Esophagus (tissue), 2 donors: ENCODE measurements around the gene PLCB1. TPM values are rescaled to one million over a fixed set of nuclear protein-coding genes. Genes with fewer than 3 reads are reported as not detected.

ENCODE experiments used
- H3K27ac ChIP-seq, 2 donors: one replicate each; pipeline ENCODE4 v1.5.1; 2013; ENCODE audit warnings: low read depth in 2 of 2, mild to moderate bottlenecking in 2 of 2, inconsistent platforms in 1 of 2, low read length in 1 of 2, moderate library complexity in 1 of 2
- H3K27me3 ChIP-seq, 2 donors: one replicate each; pipeline ENCODE4 v1.6.1; 2013; ENCODE audit warnings: low read length in 2 of 2, control low read depth in 1 of 2, mild to moderate bottlenecking in 1 of 2; ENCODE audit not compliant: insufficient read depth in 2 of 2, control insufficient read depth in 1 of 2
- H3K36me3 ChIP-seq, 2 donors: one replicate each; pipeline ENCODE4 v1.6.1; 2013; ENCODE audit warnings: low read length in 1 of 2; ENCODE audit not compliant: control insufficient read depth in 2 of 2, insufficient read depth in 2 of 2
- H3K4me1 ChIP-seq, 2 donors: one replicate each; pipeline ENCODE4 v1.6.1; 2013; ENCODE audit warnings: low read length in 1 of 2; ENCODE audit not compliant: control insufficient read depth in 2 of 2, insufficient read depth in 2 of 2
- H3K4me3 ChIP-seq, 2 donors: one replicate each; pipeline ENCODE4 v1.5.1; 2013; ENCODE audit warnings: low read length in 2 of 2, mild to moderate bottlenecking in 2 of 2, low read depth in 1 of 2, moderate library complexity in 1 of 2
- H3K9me3 ChIP-seq, 2 donors: one replicate each; pipeline ENCODE4 v1.6.1; 2013; ENCODE audit warnings: mild to moderate bottlenecking in 2 of 2, low read depth in 1 of 2, low read length in 1 of 2, moderate library complexity in 1 of 2; ENCODE audit not compliant: control insufficient read depth in 2 of 2, insufficient read depth in 1 of 2
- WGBS, 2 donors: extraction: QIAGEN DNeasy Blood & Tissue Kit; methylation state at CpG; one replicate each; pipeline ENCODE4 v1.1.7; 2013; 5-methylcytosine and 5-hydroxymethylcytosine counted together
- polyA plus RNA-seq, 2 donors: library from polyadenylated mRNA; stranded (reverse); fragments of 200-250 nt; gene quantifications; one replicate each; pipeline ENCODE4 v1.2.3, GENCODE V29; 2013
- donor health status: healthy with polysubstance abuse.
- donor health status: Bipolar disorder and iron deficiency.

Gene PLCB1
- polyA plus RNA-seq, 2 donors: 1.7 to 3.0 TPM

- 94 to 97% methylated on average over 3 of the region's 3 CpGs for WGBS, 2 donors
Observed at GRCh38 chr20:8168785-8169288, 36.8 kb downstream of the PLCB1 start.

GRCh38 chr20:8170921-8171320 is 38.9 kb downstream of the PLCB1 start:
- H3K27me3 ChIP-seq: no peaks in the 10 kb centered on the region
- 82 to 83% methylated on average over 1 of the region's 1 CpG for WGBS, 2 donors
- no peak overlapping the region for H3K27ac ChIP-seq
- H3K36me3 ChIP-seq: no peaks in the 10 kb centered on the region
- H3K4me3 ChIP-seq: no peak overlapping the region
- H3K4me1 ChIP-seq: no peaks in the 10 kb centered on the region
- H3K9me3 ChIP-seq: no peaks in the 10 kb centered on the region

More at GRCh38 chr20:8168785-8169288, 36.8 kb downstream of the PLCB1 start:
- H3K27ac ChIP-seq: no peak overlapping the region
- no peaks in the 10 kb centered on the region for H3K36me3 ChIP-seq
- no peaks in the 10 kb centered on the region for H3K9me3 ChIP-seq
- no peaks in the 10 kb centered on the region for H3K27me3 ChIP-seq
- H3K4me1 ChIP-seq: no peaks in the 10 kb centered on the region
- no peak overlapping the region for H3K4me3 ChIP-seq

GRCh38 chr20:8172191-8172590 is 40.1 kb downstream of the PLCB1 start:
- no peaks in the 10 kb centered on the region for H3K36me3 ChIP-seq
- H3K9me3 ChIP-seq: no peaks in the 10 kb centered on the region
- H3K27me3 ChIP-seq: no peaks in the 10 kb centered on the region
- no peak overlapping the region for H3K4me3 ChIP-seq
- no peak overlapping the region for H3K27ac ChIP-seq
- H3K4me1 ChIP-seq: no peaks in the 10 kb centered on the region
- WGBS, 2 donors: 81 to 87% methylated on average over 2 of the region's 2 CpGs

GRCh38 chr20:8175741-8176675 is 43.9 kb downstream of the PLCB1 start:
- H3K4me3 ChIP-seq: no peak overlapping the region
- WGBS, 2 donors: 92 to 95% methylated on average over 6 of the region's 6 CpGs

GRCh38 chr20:8183526-8183925 is 51.5 kb downstream of the PLCB1 start:
- no peak overlapping the region for H3K27ac ChIP-seq
- no peak overlapping the region for H3K4me3 ChIP-seq
- H3K36me3 ChIP-seq: no peaks in the 10 kb centered on the region
- H3K4me1 ChIP-seq: no peaks in the 10 kb centered on the region
- no peaks in the 10 kb centered on the region for H3K9me3 ChIP-seq
- H3K27me3 ChIP-seq: no peaks in the 10 kb centered on the region
- WGBS, 2 donors: 70 to 85% methylated on average over 2 of the region's 2 CpGs

More at GRCh38 chr20:8175741-8176675, 43.9 kb downstream of the PLCB1 start:
- no peaks in the 10 kb centered on the region for H3K36me3 ChIP-seq
- no peaks in the 10 kb centered on the region for H3K27me3 ChIP-seq
- H3K9me3 ChIP-seq: no peaks in the 10 kb centered on the region
- no peak overlapping the region for H3K27ac ChIP-seq
- no peaks in the 10 kb centered on the region for H3K4me1 ChIP-seq

- WGBS, 2 donors: 90 to 91% methylated on average over 2 of the region's 2 CpGs
- H3K4me1 ChIP-seq: no peaks in the 10 kb centered on the region
- no peaks in the 10 kb centered on the region for H3K27me3 ChIP-seq
- no peaks in the 10 kb centered on the region for H3K9me3 ChIP-seq
- H3K36me3 ChIP-seq: no peaks in the 10 kb centered on the region
- no peak overlapping the region for H3K27ac ChIP-seq
- H3K4me3 ChIP-seq: no peak overlapping the region
Observed at GRCh38 chr20:8187740-8188139, 55.7 kb downstream of the PLCB1 start.

- Histone ChIP-seq H3K27me3 (no peaks in the 10 kb centered on the region), H3K4me1 (no peaks in the 10 kb centered on the region), H3K27ac (no peak overlapping the region), H3K36me3 (no peaks in the 10 kb centered on the region), H3K9me3 (no peaks in the 10 kb centered on the region), H3K4me3 (no peak overlapping the region)
- 66 to 86% methylated on average over 7 of the region's 7 CpGs for WGBS, 2 donors
Observed at GRCh38 chr20:8190043-8190880, 58.2 kb downstream of the PLCB1 start.

- Histone ChIP-seq H3K4me1 (no peaks in the 10 kb centered on the region), H3K4me3 (no peak overlapping the region), H3K27me3 (no peaks in the 10 kb centered on the region), H3K27ac (no peak overlapping the region), H3K36me3 (no peaks in the 10 kb centered on the region), H3K9me3 (no peaks in the 10 kb centered on the region)
Observed at GRCh38 chr20:8194721-8195120, 62.7 kb downstream of the PLCB1 start.

- H3K9me3 ChIP-seq: no peaks in the 10 kb centered on the region
- no peaks in the 10 kb centered on the region for H3K36me3 ChIP-seq
- no peaks in the 10 kb centered on the region for H3K4me1 ChIP-seq
- H3K27me3 ChIP-seq: no peaks in the 10 kb centered on the region
- H3K27ac ChIP-seq: no peak overlapping the region
- no peak overlapping the region for H3K4me3 ChIP-seq
- WGBS, 2 donors: 76 to 95% methylated on average over 1 of the region's 1 CpG
Observed at GRCh38 chr20:8196096-8196495, 64.0 kb downstream of the PLCB1 start.
